Measurements from ENCODE around the gene CDC6.
A peak's percentile ranks its signal among the peaks of the same experiment; 100 is the strongest.

The CDC6 gene

DNA sequence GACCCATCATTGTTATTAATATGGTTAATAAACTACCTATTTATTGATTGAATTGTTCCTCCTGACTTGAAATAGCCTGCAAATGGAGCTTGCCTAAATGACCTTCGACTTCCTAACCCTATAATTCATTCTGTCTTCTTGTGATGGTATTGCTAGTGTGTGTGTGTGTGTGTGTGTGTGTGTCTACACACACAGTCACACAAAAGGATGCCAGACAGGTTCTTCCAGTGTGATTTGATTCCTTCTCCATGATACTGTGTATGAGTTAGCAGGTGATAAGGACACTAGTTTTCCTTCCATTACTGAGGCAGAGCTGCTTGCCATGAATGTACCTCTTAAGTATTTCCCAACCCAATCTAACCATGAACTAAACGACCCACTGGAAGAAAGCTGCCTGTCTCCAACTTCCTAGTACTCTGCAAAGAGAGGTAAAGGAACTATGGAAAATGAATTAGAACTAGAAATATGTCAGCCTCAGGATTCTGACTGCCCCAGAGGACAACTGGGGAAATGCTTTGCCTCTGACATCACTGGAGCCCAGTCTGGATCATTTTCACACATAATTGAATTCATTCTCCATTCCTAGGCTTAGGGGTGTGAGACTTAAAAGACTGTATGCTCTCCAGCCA, 3.5 kb upstream of the CDC6 start:
- peak overlapping the region in 1 of 2 donors; percentile 14 for H3K4me3 ChIP-seq (replicated peaks in 1 of 2; ENCODE audit: low read depth in 2 of 2, low read length in 2 of 2)
- peak; percentile 76 to 78 for DNase-seq (ENCODE audit: low read depth in 2 of 2)
- TF ChIP-seq, protein P1, sequence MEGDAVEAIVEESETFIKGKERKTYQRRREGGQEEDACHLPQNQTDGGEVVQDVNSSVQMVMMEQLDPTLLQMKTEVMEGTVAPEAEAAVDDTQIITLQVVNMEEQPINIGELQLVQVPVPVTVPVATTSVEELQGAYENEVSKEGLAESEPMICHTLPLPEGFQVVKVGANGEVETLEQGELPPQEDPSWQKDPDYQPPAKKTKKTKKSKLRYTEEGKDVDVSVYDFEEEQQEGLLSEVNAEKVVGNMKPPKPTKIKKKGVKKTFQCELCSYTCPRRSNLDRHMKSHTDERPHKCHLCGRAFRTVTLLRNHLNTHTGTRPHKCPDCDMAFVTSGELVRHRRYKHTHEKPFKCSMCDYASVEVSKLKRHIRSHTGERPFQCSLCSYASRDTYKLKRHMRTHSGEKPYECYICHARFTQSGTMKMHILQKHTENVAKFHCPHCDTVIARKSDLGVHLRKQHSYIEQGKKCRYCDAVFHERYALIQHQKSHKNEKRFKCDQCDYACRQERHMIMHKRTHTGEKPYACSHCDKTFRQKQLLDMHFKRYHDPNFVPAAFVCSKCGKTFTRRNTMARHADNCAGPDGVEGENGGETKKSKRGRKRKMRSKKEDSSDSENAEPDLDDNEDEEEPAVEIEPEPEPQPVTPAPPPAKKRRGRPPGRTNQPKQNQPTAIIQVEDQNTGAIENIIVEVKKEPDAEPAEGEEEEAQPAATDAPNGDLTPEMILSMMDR (IDR thresholded peaks at IDR 0.05; ENCODE audit: low read depth, low read length) = peak; percentile 47

DNA sequence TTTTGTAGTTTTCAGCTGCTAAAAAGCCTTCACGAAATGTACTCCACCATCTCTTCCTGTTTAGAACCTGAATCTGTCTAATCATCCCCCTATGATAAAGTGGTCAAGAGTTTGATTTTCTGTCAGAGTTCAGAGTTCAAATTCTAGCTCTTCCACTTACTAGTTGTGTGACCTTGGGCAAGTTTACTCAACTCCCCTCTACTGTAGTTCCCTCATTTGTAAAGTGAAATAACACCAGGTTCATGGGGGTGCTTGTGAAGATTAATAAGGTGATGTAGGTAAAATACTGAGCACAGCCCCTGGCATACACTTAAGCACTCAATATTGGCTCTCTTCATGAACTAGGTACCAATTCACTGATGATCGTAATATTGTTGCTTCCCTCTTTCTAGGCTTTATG, 1.2 kb upstream of the CDC6 start:
- no peak for DNase-seq (ENCODE audit: low read depth in 2 of 2)
- H3K4me3 ChIP-seq (replicated peaks in 1 of 2; ENCODE audit: low read depth in 2 of 2, low read length in 2 of 2) = no peak overlapping the region
- TF ChIP-seq, protein P1 (IDR thresholded peaks at IDR 0.05; ENCODE audit: low read depth, low read length) = no peak

DNA sequence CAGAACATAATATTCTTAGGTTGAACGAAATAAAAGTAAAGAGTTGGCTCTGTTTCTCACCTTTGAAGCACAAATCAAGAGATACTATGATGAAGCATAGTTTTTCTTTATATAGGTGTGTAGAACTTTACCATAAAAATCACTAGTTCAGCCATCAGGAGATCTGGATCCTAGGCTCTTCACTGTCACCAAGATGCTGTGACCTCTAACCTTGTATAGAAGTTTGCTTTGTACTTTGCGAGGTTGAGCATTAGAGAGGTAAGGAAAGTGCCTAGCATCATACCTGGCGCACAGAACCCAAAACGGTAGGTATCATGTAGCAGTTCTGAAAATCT, 553 bp upstream of the CDC6 start:
- no peak for DNase-seq (ENCODE audit: low read depth in 2 of 2)
- TF ChIP-seq, protein P1 (IDR thresholded peaks at IDR 0.05; ENCODE audit: low read depth, low read length) = no peak
- peak overlapping the region in 1 of 2 donors; percentile 15 for H3K4me3 ChIP-seq (replicated peaks in 1 of 2; ENCODE audit: low read depth in 2 of 2, low read length in 2 of 2)

DNA sequence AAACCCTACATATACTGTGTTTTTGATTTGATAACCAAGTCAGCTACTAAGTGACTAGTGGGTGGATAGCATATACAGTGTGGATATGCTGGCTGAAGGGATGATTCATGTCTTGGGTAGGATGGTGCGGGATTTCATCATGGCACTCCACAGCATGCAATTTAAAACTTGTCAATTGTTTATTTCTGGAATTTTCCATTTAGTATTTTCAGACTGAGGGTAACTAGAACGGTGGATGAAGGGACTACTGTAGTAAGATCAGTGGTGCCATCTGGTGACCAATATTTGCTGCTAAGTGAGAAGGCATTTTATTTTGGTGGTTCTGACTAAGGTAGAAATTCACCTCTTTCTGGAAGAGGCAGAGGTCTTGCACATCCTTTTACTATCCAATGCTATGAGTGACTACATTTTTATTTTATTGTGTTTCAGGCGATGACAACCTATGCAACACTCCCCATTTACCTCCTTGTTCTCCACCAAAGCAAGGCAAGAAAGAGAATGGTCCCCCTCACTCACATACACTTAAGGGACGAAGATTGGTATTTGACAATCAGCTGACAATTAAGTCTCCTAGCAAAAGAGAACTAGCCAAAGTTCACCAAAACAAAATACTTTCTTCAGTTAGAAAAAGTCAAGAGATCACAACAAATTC, 3.1 kb downstream of the CDC6 start:
- no peak overlapping the region for H3K4me3 ChIP-seq (replicated peaks in 1 of 2; ENCODE audit: low read depth in 2 of 2, low read length in 2 of 2)
- TF ChIP-seq, protein P1 (IDR thresholded peaks at IDR 0.05; ENCODE audit: low read depth, low read length) = peak; percentile 65
- peak; percentile 92 to 94 for DNase-seq (ENCODE audit: low read depth in 2 of 2)

DNA sequence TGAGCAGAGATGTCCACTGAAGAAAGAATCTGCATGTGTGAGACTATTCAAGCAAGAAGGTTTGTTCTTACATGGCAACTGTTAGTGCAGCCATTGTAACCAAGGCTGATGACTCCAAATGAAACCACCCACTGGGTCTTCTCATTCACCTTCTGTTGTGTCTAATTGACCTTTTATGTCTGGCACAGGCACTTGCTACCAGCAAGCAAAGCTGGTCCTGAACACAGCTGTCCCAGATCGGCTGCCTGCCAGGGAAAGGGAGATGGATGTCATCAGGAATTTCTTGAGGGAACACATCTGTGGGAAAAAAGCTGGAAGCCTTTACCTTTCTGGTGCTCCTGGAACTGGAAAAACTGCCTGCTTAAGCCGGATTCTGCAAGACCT, 3.6 kb downstream of the CDC6 start:
- TF ChIP-seq, protein P1 (IDR thresholded peaks at IDR 0.05; ENCODE audit: low read depth, low read length) = no peak
- no peak for DNase-seq (ENCODE audit: low read depth in 2 of 2)
- no peak overlapping the region for H3K4me3 ChIP-seq (replicated peaks in 1 of 2; ENCODE audit: low read depth in 2 of 2, low read length in 2 of 2)

DNA sequence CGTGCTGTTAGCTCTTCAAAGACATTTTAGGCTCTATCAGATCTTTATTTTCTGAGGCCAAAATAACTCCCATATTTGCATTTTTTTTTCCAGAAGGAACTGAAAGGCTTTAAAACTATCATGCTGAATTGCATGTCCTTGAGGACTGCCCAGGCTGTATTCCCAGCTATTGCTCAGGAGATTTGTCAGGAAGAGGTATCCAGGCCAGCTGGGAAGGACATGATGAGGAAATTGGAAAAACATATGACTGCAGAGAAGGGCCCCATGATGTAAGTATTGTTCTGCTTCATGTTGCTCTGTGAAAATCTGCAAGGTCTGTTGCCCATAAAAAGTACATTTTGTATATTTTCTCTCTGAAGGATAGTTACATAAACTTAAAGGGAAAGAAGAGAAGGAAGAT, 5.7 kb downstream of the CDC6 start:
- no peak overlapping the region for H3K4me3 ChIP-seq (replicated peaks in 1 of 2; ENCODE audit: low read depth in 2 of 2, low read length in 2 of 2)
- TF ChIP-seq, protein P1 (IDR thresholded peaks at IDR 0.05; ENCODE audit: low read depth, low read length) = no peak
- DNase-seq (ENCODE audit: low read depth in 2 of 2) = peak in 1 of 2 donors; percentile 71

Measured in cardiac fibroblast (primary cell).